Heart right ventricle (tissue), 16 donors: ENCODE measurements around the gene SPSB1. TPM values are rescaled to one million over a fixed set of nuclear protein-coding genes. Genes with fewer than 3 reads are reported as not detected.

Source experiments
- ATAC-seq, 8 donors: fragments of 200-7000 bp; cut with Tn5 transposase; one replicate each; pipeline ENCODE4 v1.9.1; 2020; ENCODE audit warnings: mild to moderate bottlenecking in 8 of 8, moderate library complexity in 8 of 8, moderate number of reproducible peaks in 1 of 8
- DNase-seq, 2 donors: peaks; one replicate each; pipeline ENCODE4 v3.0.0-alpha.2; 2020
- H3K27ac ChIP-seq, 10 donors: fragments of 200-600 bp; sonication (generic) in 2 of 10; one replicate each; pipeline versions ENCODE4 v1.5.0 to v1.8.0; 2020 to 2022; ENCODE audit warnings: mild to moderate bottlenecking in 3 of 10
- H3K27me3 ChIP-seq, 7 donors: fragments of 200-600 bp; one replicate each; pipeline ENCODE4 v1.8.0; 2021 to 2022; ENCODE audit warnings: mild to moderate bottlenecking in 2 of 7
- H3K36me3 ChIP-seq, 9 donors: fragments of 200-600 bp; sonication (generic) in 1 of 9; one replicate each; pipeline versions ENCODE4 v1.5.0 to v1.8.0; 2020 to 2022; ENCODE audit warnings: mild to moderate bottlenecking in 2 of 9
- H3K4me1 ChIP-seq, 9 donors: fragments of 200-600 bp; sonication (generic) in 1 of 9; one replicate each; pipeline versions ENCODE4 v1.5.0 to v1.8.0; 2020 to 2022; ENCODE audit warnings: mild to moderate bottlenecking in 4 of 9
- H3K4me3 ChIP-seq, 10 donors: fragments of 200-600 bp; sonication (generic) in 2 of 10; one replicate each; pipeline versions ENCODE4 v1.5.0 to v1.8.0; 2020 to 2022; ENCODE audit warnings: mild to moderate bottlenecking in 7 of 10, moderate library complexity in 2 of 10
- H3K9me3 ChIP-seq, 11 donors: fragments of 200-600 bp in 10 of 11; sonication (generic) in 2 of 11; one replicate each; pipeline versions ENCODE4 v1.5.0 to v1.8.0; 2013 to 2022; ENCODE audit warnings: mild to moderate bottlenecking in 2 of 11, control low read depth in 1 of 11, moderate library complexity in 1 of 11
- CTCF ChIP-seq, 9 donors: fragments of 200-600 bp; sonication (generic) in 2 of 9; IDR thresholded peaks; one replicate each; pipeline versions ENCODE4 v1.5.0 to v1.8.0; 2021 to 2022; ENCODE audit warnings: antibody characterized with exemption in 9 of 9, mild to moderate bottlenecking in 5 of 9, moderate library complexity in 1 of 9
- WGBS, 2 donors: extraction: QIAGEN DNeasy Blood & Tissue Kit; methylation state at CpG; one replicate each; pipeline ENCODE4 v1.1.7; 2013; ENCODE audit warnings: inconsistent platforms in 1 of 2; 5-methylcytosine and 5-hydroxymethylcytosine counted together
- intact Hi-C, 10 donors: fragments of 100-400 bp; cut with DNase I; formaldehyde crosslinking; loops; one replicate each; pipeline versions ENCODE4 v1.11.1 to v1.14.2; 2022
- polyA plus RNA-seq, 2 donors: library from polyadenylated mRNA; stranded (reverse); fragments of 200-250 nt; gene quantifications; one replicate each; pipeline ENCODE4 v1.2.3, GENCODE V29; 2013
- total RNA-seq, 10 donors: library from RNA; stranded (reverse); fragmentation: NEBNext Ultra II Directional in 3 of 10; extraction: Animal tissue kit (Norgen Biotek cat#: 25700) in 3 of 10; gene quantifications; one replicate each; pipeline versions ENCODE4 v1.2.1 to v1.2.4, GENCODE V29; 2021 to 2023
- donor health status: Arrhythmogenic right ventricular cardiomyopathy.
- donor health status: ischemic (EF 13 %, LVEDD 7.1; RV severe dilation, severe dysfunction).
- donor health status: healthy with polysubstance abuse.
- donor health status: DM: no; HTN: yes; CAD: no.
- donor health status: DM: no; HTN: no; CAD: no.
- donor health status: ischemic (EF 25% LVEDD 6.9; RV normal size, moderate dysfunction).
- donor health status: ischemic (EF 25% LVEDD 5.7; RV mildly dilated, moderate dysfunction).
- donor health status: healthy.
- donor health status: DM: yes; HTN: yes; CAD: no.
- donor health status: Ischemic cardiomyopathy.
- donor health status: ischemic (EF 35%, LVEDD 5.7; RV mildly dilated, moderate dysfunction).
- donor health status: nonischemic (EF 11% LVEDD 7.7; RV severe dilation, severe dysfunction).
- donor health status: DM: yes; HTN: yes; CAD: no.
- donor health status: PGD.
- donor health status: ischemic (EF 29% LVEDD 5.4; RV normal size, mild dysfunction).
- donor health status: nonischemic (EF 23%, LVEDD 6.1; RV moderate dilation, normal function).

Gene SPSB1
- total and polyA plus RNA-seq, 12 donors = 5.5 to 16.5 (median 8.8) TPM

- DNase-seq (no peak), ATAC-seq (no peak)
- H3K36me3 ChIP-seq = peaks cover 0 to 4% (median 0%) of the 10 kb centered on the region in 9 donors
- peaks cover 0 to 51% (median 15%) of the 10 kb centered on the region in 9 donors for H3K4me1 ChIP-seq
- peak overlapping the region in 1 of 10 donors; percentile 29 for H3K27ac ChIP-seq
- intact Hi-C loops = no loop called here
- no peaks in the 10 kb centered on the region for H3K9me3 ChIP-seq
- 88 to 94% methylated on average over 7 of the region's 7 CpGs for WGBS, 2 donors
- H3K27me3 ChIP-seq = no peaks in the 10 kb centered on the region
- no peak for TF ChIP-seq CTCF (IDR thresholded peaks at IDR 0.05)
- H3K4me3 ChIP-seq = no peak overlapping the region
Observed at GRCh38 chr1:9316080-9316444, 23.4 kb downstream of the SPSB1 start.

DNA sequence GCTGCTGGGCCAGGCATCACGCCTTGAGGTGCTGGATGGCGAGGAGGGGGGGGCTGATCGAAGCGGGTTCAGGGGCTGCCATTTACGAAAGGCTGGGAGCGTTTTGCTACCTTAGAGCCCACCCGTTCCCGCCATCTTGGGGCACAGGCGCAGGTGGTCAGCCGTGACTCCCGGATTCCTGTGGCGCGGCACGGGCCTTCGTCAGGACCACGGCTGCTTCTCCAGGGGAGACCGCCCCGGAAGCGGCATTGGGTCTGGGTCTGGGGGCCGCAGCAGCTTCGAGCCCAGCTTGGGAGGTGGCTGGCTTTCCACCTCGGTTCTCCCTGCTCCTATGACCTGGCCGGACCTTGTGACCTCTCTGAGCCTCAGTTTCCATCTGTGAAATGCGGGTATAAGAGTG, 23.8 kb downstream of the SPSB1 start:
- DNase-seq (no peak), ATAC-seq (no peak)
- 96 to 97% methylated on average over 24 of the region's 24 CpGs for WGBS, 2 donors
- no peak overlapping the region for H3K4me3 ChIP-seq
- peaks cover 0 to 52% (median 15%) of the 10 kb centered on the region in 9 donors for H3K4me1 ChIP-seq
- H3K27ac ChIP-seq = no peak overlapping the region
- peaks cover 0 to 4% (median 0%) of the 10 kb centered on the region in 9 donors for H3K36me3 ChIP-seq
- TF ChIP-seq CTCF (IDR thresholded peaks at IDR 0.05) = no peak
- H3K9me3 ChIP-seq = no peaks in the 10 kb centered on the region
- H3K27me3 ChIP-seq = no peaks in the 10 kb centered on the region
- intact Hi-C loops = no loop called here

DNA sequence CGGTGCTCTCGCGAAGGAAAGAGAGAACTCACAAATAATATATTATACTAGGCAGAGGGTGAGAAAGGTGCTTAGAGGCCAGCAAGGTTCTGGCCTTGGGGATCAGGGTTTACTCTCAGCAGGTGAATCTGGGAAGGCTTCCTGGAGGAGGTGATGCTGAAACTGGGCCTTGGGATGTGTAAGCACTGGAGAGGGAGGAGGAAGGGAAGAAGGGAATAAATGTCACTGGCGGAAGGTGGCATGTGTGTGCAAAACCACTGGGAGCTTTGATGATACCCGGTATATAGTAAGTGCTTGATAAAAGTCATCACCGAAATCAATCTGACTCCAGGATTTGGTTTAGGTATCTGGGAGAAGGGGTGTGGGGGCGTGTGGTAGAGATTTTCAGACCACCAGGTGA, 24.4 kb downstream of the SPSB1 start:
- intact Hi-C loops = no loop called here
- Histone ChIP-seq H3K4me1 (peaks cover 0 to 51% (median 19%) of the 10 kb centered on the region in 9 donors), H3K36me3 (peaks cover 0 to 4% (median 0%) of the 10 kb centered on the region in 9 donors), H3K27me3 (no peaks in the 10 kb centered on the region), H3K9me3 (no peaks in the 10 kb centered on the region), H3K4me3 (no peak overlapping the region), H3K27ac (peak overlapping the region in 1 of 10 donors; percentile 71)
- no peak for TF ChIP-seq CTCF (IDR thresholded peaks at IDR 0.05)
- no peak for DNase-seq
- WGBS, 2 donors = 89 to 92% methylated on average over 7 of the region's 7 CpGs
- ATAC-seq = no peak

- intact Hi-C loops = no loop called here
- Histone ChIP-seq H3K9me3 (no peaks in the 10 kb centered on the region), H3K27ac (peak overlapping the region in 2 of 10 donors; percentile 36 to 71), H3K27me3 (no peaks in the 10 kb centered on the region), H3K36me3 (peaks cover 0 to 4% (median 0%) of the 10 kb centered on the region in 9 donors), H3K4me1 (peaks cover 5 to 58% (median 24%) of the 10 kb centered on the region in 9 donors), H3K4me3 (peak overlapping the region in 2 of 10 donors; percentile 10 to 24)
- ATAC-seq (peak in 7 of 8 donors; percentile 22 to 69 (median 40)), DNase-seq (peak in 1 of 2 donors; percentile 57)
- no peak for TF ChIP-seq CTCF (IDR thresholded peaks at IDR 0.05)
- WGBS, 2 donors = 48 to 63% methylated on average over 28 of the region's 28 CpGs
Observed at GRCh38 chr1:9317591-9318417, 25.1 kb downstream of the SPSB1 start.
